Activated T-helper 17 cell treated with anti-CD3 and anti-CD28 coated beads, Interleukin-2, amount 50 U/mL, for 72 hours (primary cell): ENCODE measurements around the gene ERCC2. TPM values are rescaled to one million over a fixed set of nuclear protein-coding genes. Genes with fewer than 3 reads are reported as not detected.
"Not testable (repeated sequence)": the region's sequence is repeated elsewhere in the genome, so short reads cannot be mapped to it uniquely, and the experiment has no call there.

ENCODE experiments used
- ATAC-seq: fragments of 150-1000 bp; cut with Tn5 transposase; replicated peaks from 2 replicates; pipeline ENCODE4 v1.10.0; 2021; ENCODE audit warnings: mild to moderate bottlenecking, moderate library complexity
- H3K27ac Mint-ChIP-seq: one replicate; pipeline ENCODE4 v1.8.0; 2022; ENCODE audit warnings: mixed read lengths
- H3K27me3 Mint-ChIP-seq: one replicate; pipeline ENCODE4 v1.8.0; 2022; ENCODE audit warnings: mixed read lengths
- H3K36me3 Mint-ChIP-seq: one replicate; pipeline ENCODE4 v1.8.0; 2022; ENCODE audit warnings: low read depth, mild to moderate bottlenecking, mixed read lengths
- H3K4me1 Mint-ChIP-seq: one replicate; pipeline ENCODE4 v1.8.0; 2022; ENCODE audit warnings: mixed read lengths
- H3K4me3 Mint-ChIP-seq: one replicate; pipeline ENCODE4 v1.8.0; 2022; ENCODE audit warnings: mild to moderate bottlenecking, mixed read lengths
- H3K9me3 Mint-ChIP-seq: one replicate; pipeline ENCODE4 v1.8.0; 2022; ENCODE audit warnings: mixed read lengths
- total RNA-seq, 2 donors: library from RNA; stranded (reverse); gene quantifications; one replicate each; pipeline ENCODE4 v1.2.3, GENCODE V29; 2022

The ERCC2 gene
- 10 to 100 TPM; 15.9 to 31.6 TPM for total RNA-seq

DNA sequence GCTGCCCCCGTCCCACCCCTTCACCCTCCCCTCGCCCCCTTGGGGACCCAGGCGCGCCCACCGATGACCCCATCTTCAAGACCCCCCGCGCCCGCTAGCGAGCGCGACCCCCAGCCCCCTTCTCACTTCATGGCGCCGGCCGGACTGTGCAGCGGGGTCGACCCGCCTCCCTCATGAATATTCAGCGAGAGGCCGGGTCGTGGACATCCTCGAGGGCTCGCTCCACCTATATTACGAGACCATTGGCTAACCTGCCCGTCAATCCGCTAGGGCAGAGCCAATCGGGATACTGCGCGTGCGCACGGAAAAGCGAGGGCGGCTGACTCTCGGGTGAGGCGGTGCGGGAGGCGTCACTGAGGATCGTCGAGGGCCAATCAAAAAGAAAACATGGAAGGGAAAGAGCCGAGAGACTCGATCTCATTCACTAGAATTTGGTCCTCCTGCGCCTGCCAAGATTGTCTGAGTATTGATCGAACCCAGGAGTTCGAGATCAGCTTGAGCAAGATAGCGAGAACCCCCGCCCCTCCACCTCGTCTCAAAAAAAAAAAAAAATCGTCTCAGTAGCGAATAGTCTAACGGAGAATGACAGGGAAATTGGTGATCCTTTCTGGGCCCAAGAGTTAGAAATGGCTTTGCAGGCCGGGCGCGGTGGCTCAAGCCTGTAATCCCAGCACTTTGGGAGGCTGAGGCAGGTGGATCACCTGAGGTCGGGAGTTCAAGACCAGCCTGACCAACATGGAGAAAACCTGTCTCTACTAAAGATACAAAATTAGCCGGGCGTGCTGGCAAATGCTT lies at the start of gene ERCC2:
TSS of gene ERCC2 (minus strand) at position 164 of the 795 bp plus-strand sequence. CDS start at position 131, 33 bp downstream.
- Mint-ChIP-seq H3K4me3 (peak within 1 kb of the TSS; percentile 84), H3K36me3 (no peaks in the 10 kb centered on the region), H3K9me3 (no peaks in the 10 kb centered on the region), H3K27ac (peak within 1 kb of the TSS; percentile 90), H3K4me1 (peaks cover 4% of the 10 kb centered on the region), H3K27me3 (no peaks in the 10 kb centered on the region)
- ATAC-seq, result peak; percentile 100

- Mint-ChIP-seq H3K9me3 (no peaks in the 10 kb centered on the region), H3K27ac (peak overlapping the region; percentile 12), H3K4me3 (no peak overlapping the region), H3K27me3 (no peaks in the 10 kb centered on the region), H3K36me3 (peaks cover 47% of the 10 kb centered on the region), H3K4me1 (peaks cover 13% of the 10 kb centered on the region)
- ATAC-seq, result no peak
These were observed 49.5 kb upstream of the ERCC2 start for GRCh38 chr19:45419895-45420294.

- H3K27me3 Mint-ChIP-seq, result no peaks in the 10 kb centered on the region
- ATAC-seq, result no peak
- no peak overlapping the region for H3K27ac Mint-ChIP-seq
- peaks cover 52% of the 10 kb centered on the region for H3K36me3 Mint-ChIP-seq
- no peak overlapping the region for H3K4me3 Mint-ChIP-seq
- H3K9me3 Mint-ChIP-seq, result no peaks in the 10 kb centered on the region
- peaks cover 13% of the 10 kb centered on the region for H3K4me1 Mint-ChIP-seq
These were observed 49.0 kb upstream of the ERCC2 start for GRCh38 chr19:45419396-45419795.

DNA sequence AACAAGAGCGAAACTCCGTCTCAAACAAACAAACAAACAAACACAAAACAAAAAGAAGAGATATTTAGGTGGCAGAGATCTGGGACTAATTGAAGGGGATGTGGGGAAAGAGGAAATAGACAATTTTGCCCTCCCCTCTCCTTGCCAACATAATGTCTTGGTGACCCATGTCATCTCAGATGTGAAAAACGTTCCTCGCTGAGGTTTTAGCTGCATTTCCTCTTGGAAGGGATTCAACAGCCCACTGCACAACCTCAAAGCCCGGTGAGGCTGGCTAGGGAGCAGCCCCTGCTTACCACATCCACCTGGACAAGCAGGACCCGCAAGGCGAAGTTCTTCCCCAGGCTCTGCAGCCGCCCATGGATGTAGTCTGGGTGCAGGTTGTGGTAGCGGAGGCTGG lies 48.4 kb upstream of the ERCC2 start:
- Mint-ChIP-seq H3K4me1 (peaks cover 13% of the 10 kb centered on the region), H3K27ac (no peak overlapping the region), H3K9me3 (no peaks in the 10 kb centered on the region), H3K27me3 (no peaks in the 10 kb centered on the region), H3K4me3 (no peak overlapping the region), H3K36me3 (peaks cover 58% of the 10 kb centered on the region)
- no peak for ATAC-seq

GRCh38 chr19:45417151-45417550 lies 46.8 kb upstream of the ERCC2 start:
- Mint-ChIP-seq H3K9me3 (no peaks in the 10 kb centered on the region), H3K36me3 (peaks cover 73% of the 10 kb centered on the region), H3K27me3 (no peaks in the 10 kb centered on the region), H3K4me3 (no peak overlapping the region), H3K4me1 (peaks cover 4% of the 10 kb centered on the region), H3K27ac (no peak overlapping the region)
- ATAC-seq, result no peak

DNA sequence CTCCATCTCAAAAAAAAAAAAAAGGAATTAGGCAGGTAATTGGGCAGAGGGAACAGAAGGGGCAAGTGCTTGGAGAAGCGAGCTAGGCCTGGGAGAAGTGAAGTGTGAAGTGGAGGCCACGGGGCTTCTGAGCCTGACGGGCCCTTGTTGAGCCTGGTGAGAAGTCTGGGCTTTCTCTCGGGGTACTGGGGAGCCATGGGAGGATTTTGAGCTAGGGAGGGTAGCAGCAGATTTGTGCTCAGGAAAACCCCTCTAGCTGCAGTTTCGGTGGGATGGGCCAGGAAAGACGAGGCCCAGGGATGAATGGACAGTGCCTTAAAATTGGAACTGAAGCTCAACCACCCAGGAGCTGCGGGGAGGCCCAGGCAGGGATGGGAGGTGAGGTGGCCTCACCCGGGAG lies 44.1 kb upstream of the ERCC2 start:
- ATAC-seq, result no peak
- H3K27me3 Mint-ChIP-seq, result no peaks in the 10 kb centered on the region

GRCh38 chr19:45413497-45413896 lies 43.1 kb upstream of the ERCC2 start:
- Mint-ChIP-seq H3K9me3 (no peaks in the 10 kb centered on the region), H3K4me1 (peaks cover 9% of the 10 kb centered on the region), H3K27ac (no peak overlapping the region), H3K27me3 (no peaks in the 10 kb centered on the region), H3K4me3 (no peak overlapping the region), H3K36me3 (peaks cover 86% of the 10 kb centered on the region)
- ATAC-seq, result no peak

More for the DNA sequence above, 44.1 kb upstream of the ERCC2 start:
- peaks cover 78% of the 10 kb centered on the region for H3K36me3 Mint-ChIP-seq
- peak overlapping the region; percentile 59 for H3K27ac Mint-ChIP-seq
- no peaks in the 10 kb centered on the region for H3K9me3 Mint-ChIP-seq
- no peaks in the 10 kb centered on the region for H3K4me1 Mint-ChIP-seq
- H3K4me3 Mint-ChIP-seq, result no peak overlapping the region

DNA sequence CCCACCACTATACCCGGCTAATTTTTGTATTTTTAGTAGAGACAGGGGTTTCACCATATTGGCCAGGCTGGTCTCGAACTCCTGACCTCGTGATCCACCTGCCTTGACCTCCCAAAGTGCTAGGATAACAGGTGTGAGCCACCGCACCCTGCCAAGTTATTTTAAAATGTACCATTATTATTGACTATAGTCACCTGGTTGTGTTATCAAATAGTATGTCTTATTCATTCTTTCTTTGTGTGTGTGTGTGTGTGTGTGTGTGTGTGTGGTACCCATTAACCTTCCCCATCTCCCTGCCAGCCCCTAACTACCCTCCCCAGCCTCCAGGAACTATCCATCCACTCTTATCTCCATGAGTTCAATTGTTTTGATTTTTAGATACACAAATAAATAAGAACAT lies 40.0 kb upstream of the ERCC2 start:
- ATAC-seq, H3K27me3 Mint-ChIP-seq, H3K4me3 Mint-ChIP-seq, H3K9me3 Mint-ChIP-seq, H3K27ac Mint-ChIP-seq: not testable (repeated sequence)
- peaks cover 76% of the 10 kb centered on the region for H3K36me3 Mint-ChIP-seq
- peaks cover 24% of the 10 kb centered on the region for H3K4me1 Mint-ChIP-seq

DNA sequence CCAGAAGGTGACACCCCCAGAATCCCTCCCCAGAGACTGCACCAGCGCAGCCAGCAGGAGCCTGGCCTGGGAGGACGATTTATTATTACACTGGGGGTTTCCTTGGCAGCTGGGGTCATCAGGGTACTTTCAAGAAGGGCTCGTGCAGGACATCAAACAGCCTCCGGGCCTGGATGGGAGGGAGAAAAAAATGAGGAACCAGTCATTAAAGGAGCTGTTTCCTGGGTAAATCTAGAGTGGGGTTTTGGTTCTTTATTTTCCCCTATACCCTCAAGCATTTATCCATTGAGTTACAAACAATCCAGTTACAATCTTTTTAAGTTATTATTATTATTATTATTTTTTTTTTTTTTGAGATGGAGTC lies 39.2 kb upstream of the ERCC2 start:
- no peak for ATAC-seq
- no peaks in the 10 kb centered on the region for H3K9me3 Mint-ChIP-seq
- peaks cover 80% of the 10 kb centered on the region for H3K36me3 Mint-ChIP-seq
- no peak overlapping the region for H3K4me3 Mint-ChIP-seq
- peak overlapping the region; percentile 83 for H3K27ac Mint-ChIP-seq
- H3K27me3 Mint-ChIP-seq, result peaks cover 5% of the 10 kb centered on the region
- H3K4me1 Mint-ChIP-seq, result peaks cover 24% of the 10 kb centered on the region

GRCh38 chr19:45408830-45409556 lies 38.6 kb upstream of the ERCC2 start:
- Mint-ChIP-seq H3K27me3 (peaks cover 9% of the 10 kb centered on the region), H3K4me3 (no peak overlapping the region), H3K36me3 (peaks cover 80% of the 10 kb centered on the region), H3K4me1 (peaks cover 24% of the 10 kb centered on the region), H3K9me3 (no peaks in the 10 kb centered on the region), H3K27ac (peak overlapping the region; percentile 83)
- ATAC-seq, result no peak

DNA sequence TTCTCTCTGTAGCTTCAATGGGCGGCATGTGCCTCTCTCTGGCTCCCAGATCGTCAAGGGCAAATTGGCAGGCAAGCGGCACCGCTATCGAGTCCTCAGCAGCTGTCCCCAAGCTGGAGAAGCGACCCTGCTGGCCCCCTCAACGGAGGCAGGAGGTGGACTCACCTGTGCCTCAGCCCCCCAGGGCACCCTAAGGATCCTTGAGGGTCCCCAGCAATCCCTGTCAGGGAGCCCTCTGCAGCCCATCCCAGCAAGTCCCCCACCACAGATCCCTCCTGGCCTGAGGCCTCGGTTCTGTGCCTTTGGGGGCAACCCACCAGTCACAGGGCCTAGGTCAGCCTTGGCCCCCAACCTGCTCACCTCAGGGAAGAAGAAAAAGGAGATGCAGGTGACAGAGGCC lies 37.7 kb upstream of the ERCC2 start:
- Mint-ChIP-seq H3K4me3 (peak overlapping the region; percentile 91), H3K4me1 (peaks cover 24% of the 10 kb centered on the region), H3K27ac (peak overlapping the region; percentile 83), H3K9me3 (no peaks in the 10 kb centered on the region), H3K36me3 (peaks cover 75% of the 10 kb centered on the region), H3K27me3 (peaks cover 14% of the 10 kb centered on the region)
- no peak for ATAC-seq

GRCh38 chr19:45407585-45407984 lies 37.2 kb upstream of the ERCC2 start:
- H3K9me3 Mint-ChIP-seq, H3K27ac Mint-ChIP-seq, ATAC-seq: not testable (repeated sequence)
- H3K4me1 Mint-ChIP-seq, result peaks cover 24% of the 10 kb centered on the region
- H3K4me3 Mint-ChIP-seq, result peak overlapping the region; percentile 91
- peaks cover 70% of the 10 kb centered on the region for H3K36me3 Mint-ChIP-seq
- H3K27me3 Mint-ChIP-seq, result peaks cover 18% of the 10 kb centered on the region

DNA sequence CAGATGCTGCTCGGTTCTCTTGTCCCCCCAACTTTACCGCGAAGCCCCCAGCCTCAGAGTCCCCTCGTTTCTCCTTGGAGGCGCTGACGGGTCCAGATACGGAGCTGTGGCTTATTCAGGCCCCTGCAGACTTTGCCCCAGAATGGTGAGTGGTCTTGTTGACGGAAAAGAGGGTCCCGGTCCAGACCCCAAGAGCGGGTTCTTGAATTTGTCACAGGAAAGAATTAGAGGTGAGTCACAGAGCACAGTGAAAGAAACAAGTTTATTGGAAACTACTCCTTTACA lies 36.7 kb upstream of the ERCC2 start:
- ATAC-seq, result no peak
- no peaks in the 10 kb centered on the region for H3K9me3 Mint-ChIP-seq
- peaks cover 65% of the 10 kb centered on the region for H3K36me3 Mint-ChIP-seq
- peaks cover 24% of the 10 kb centered on the region for H3K4me1 Mint-ChIP-seq
- H3K4me3 Mint-ChIP-seq, result peak overlapping the region; percentile 91
- peak overlapping the region; percentile 97 for H3K27ac Mint-ChIP-seq
- H3K27me3 Mint-ChIP-seq, result peaks cover 18% of the 10 kb centered on the region

DNA sequence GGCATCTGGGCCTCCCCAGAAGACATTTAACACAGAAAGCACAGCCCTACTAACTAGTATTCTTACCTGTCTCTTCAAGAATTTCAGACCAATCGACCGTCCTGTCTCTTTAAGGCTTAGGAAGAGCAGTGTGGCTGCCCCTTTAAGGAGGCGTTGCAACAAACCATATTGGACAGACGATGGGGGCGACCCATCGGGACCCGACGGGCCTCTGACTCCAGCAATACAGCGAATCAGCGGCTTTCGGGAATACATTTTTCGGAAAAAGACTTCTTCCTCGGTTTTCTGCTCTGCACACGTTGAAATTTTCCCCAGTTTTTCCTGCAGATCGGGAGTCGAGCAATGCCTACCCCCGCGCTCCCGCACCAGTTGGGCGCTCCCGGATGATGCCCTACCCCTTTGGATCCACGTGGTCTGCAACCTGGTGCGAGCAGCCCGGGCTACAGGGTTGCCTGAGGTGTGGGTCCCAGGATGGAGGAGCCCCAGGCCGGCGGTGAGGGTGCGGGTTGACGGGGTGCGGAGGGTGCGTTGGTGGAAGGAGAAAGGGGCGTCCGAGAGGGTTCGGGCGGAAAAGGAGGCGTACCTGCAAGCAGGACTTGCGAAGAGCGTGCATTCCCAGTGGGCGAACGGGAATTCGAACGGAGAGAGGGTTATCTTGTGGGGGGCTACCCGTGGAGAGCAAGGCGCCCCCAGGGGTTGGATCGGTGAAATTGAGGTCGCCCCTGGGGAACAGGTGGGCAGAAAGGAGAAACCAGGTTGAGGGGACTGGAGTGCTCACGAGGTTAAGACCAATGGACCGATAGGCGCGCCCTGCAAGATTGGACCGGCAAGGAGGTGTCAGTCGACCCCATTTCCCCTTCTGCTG lies 36.1 kb upstream of the ERCC2 start, which contains the start of gene POLR1G:
TSS of gene POLR1G (plus strand) at position 419 of the 865 bp plus-strand sequence. CDS start at position 472, 53 bp downstream.
- no peaks in the 10 kb centered on the region for H3K9me3 Mint-ChIP-seq
- peaks cover 18% of the 10 kb centered on the region for H3K27me3 Mint-ChIP-seq

More for the DNA sequence above, 36.1 kb upstream of the ERCC2 start, which contains the start of gene POLR1G:
- peak within 1 kb of the TSS; percentile 97 for H3K27ac Mint-ChIP-seq
- H3K36me3 Mint-ChIP-seq, result peaks cover 64% of the 10 kb centered on the region
- H3K4me3 Mint-ChIP-seq, result peak within 1 kb of the TSS; percentile 91
- peak; percentile 81 for ATAC-seq
- peaks cover 24% of the 10 kb centered on the region for H3K4me1 Mint-ChIP-seq
